Epithelial cell of esophagus (primary cell): ENCODE results near the gene CAMK1D.

Source experiments
- DNase-seq: peaks from one replicate; pipeline ENCODE4 v3.0.0; 2010; ENCODE audit warnings: low read depth
- H3K4me3 ChIP-seq: 2 replicates; pipeline ENCODE4 v1.5.1; 2011; ENCODE audit warnings: mild to moderate bottlenecking, low read length, control low read depth
- CTCF ChIP-seq: IDR thresholded peaks from 2 replicates; pipeline ENCODE4 v1.5.1; 2011; ENCODE audit warnings: low read depth, mild to moderate bottlenecking, low read length, control low read depth, inconsistent platforms; ENCODE audit not compliant: insufficient read depth; ENCODE audit errors: missing control alignments

CAMK1D gene

GRCh38 chr10:12833451-12833850 lies 484.1 kb downstream of the CAMK1D start:
- peak; percentile 55 for DNase-seq
- H3K4me3 ChIP-seq = no peak overlapping the region
- TF ChIP-seq CTCF = no peak

GRCh38 chr10:12834116-12834665 lies 484.8 kb downstream of the CAMK1D start:
- no peak for TF ChIP-seq CTCF
- H3K4me3 ChIP-seq = no peak overlapping the region
- DNase-seq = no peak

GRCh38 chr10:12834721-12835120 lies 485.4 kb downstream of the CAMK1D start:
- no peak for DNase-seq
- no peak overlapping the region for H3K4me3 ChIP-seq
- TF ChIP-seq CTCF = no peak

- no peak overlapping the region for H3K4me3 ChIP-seq
- peak; percentile 89 for DNase-seq
- no peak for TF ChIP-seq CTCF
Observed at GRCh38 chr10:12835709-12836108, 486.4 kb downstream of the CAMK1D start.

- TF ChIP-seq CTCF = no peak
- H3K4me3 ChIP-seq = no peak overlapping the region
- DNase-seq = no peak
Observed at GRCh38 chr10:12838366-12838765, 489.0 kb downstream of the CAMK1D start.

GRCh38 chr10:12838995-12839927 lies 489.9 kb downstream of the CAMK1D start:
- no peak for DNase-seq
- no peak for TF ChIP-seq CTCF
- H3K4me3 ChIP-seq = no peak overlapping the region
